HG03354 (cell line): ENCODE measurements around the gene TRPM3.

Experiments
- ATAC-seq: cut with Tn5 transposase; IDR thresholded peaks from one replicate; pipeline ENCODE4 v1.9.1; 2021; ENCODE audit warnings: mild to moderate bottlenecking; ENCODE audit not compliant: unreplicated experiment, poor library complexity, severe bottlenecking

TRPM3 gene

GRCh38 chr9:70602321-70603019 lies 519.0 kb downstream of the TRPM3 start:
- peak; percentile 80 for ATAC-seq

GRCh38 chr9:70601000-70601951 lies 520.1 kb downstream of the TRPM3 start:
- ATAC-seq: no peak

GRCh38 chr9:70600506-70600905 lies 520.9 kb downstream of the TRPM3 start:
- no peak for ATAC-seq

- ATAC-seq: no peak
Measured at GRCh38 chr9:70597886-70598285, 523.5 kb downstream of the TRPM3 start.

- ATAC-seq: no peak
Measured at GRCh38 chr9:70595211-70595610, 526.2 kb downstream of the TRPM3 start.

GRCh38 chr9:70594386-70594944 lies 527.0 kb downstream of the TRPM3 start:
- no peak for ATAC-seq

GRCh38 chr9:70593241-70593640 lies 528.2 kb downstream of the TRPM3 start:
- no peak for ATAC-seq

GRCh38 chr9:70590315-70590677 lies 531.1 kb downstream of the TRPM3 start:
- no peak for ATAC-seq

- no peak for ATAC-seq
Measured at GRCh38 chr9:70589571-70590314, 531.7 kb downstream of the TRPM3 start.

GRCh38 chr9:70588999-70589398 lies 532.4 kb downstream of the TRPM3 start:
- no peak for ATAC-seq

GRCh38 chr9:70588381-70588780 lies 533.0 kb downstream of the TRPM3 start:
- ATAC-seq: no peak

GRCh38 chr9:70587201-70587600 lies 534.2 kb downstream of the TRPM3 start:
- no peak for ATAC-seq

- ATAC-seq: no peak
Measured at GRCh38 chr9:70586476-70586875, 534.9 kb downstream of the TRPM3 start.

- no peak for ATAC-seq
Measured at GRCh38 chr9:70581955-70582350, 539.5 kb downstream of the TRPM3 start.

GRCh38 chr9:70581214-70581954 lies 540.0 kb downstream of the TRPM3 start:
- no peak for ATAC-seq

GRCh38 chr9:70580606-70581195 lies 540.7 kb downstream of the TRPM3 start:
- ATAC-seq: no peak

- no peak for ATAC-seq
Measured at GRCh38 chr9:70579686-70580085, 541.7 kb downstream of the TRPM3 start.

- no peak for ATAC-seq
Measured at GRCh38 chr9:70578720-70579119, 542.7 kb downstream of the TRPM3 start.

- no peak for ATAC-seq
Measured at GRCh38 chr9:70577671-70578070, 543.8 kb downstream of the TRPM3 start.
